GM12874 (cell line): ENCODE measurements around the gene PEX14.
A peak's percentile ranks its signal among the peaks of the same experiment; 100 is the strongest.

ENCODE experiments used
- TF ChIP-seq, protein P1 (sequence below): IDR thresholded peaks from 2 replicates; pipeline ENCODE4 v1.5.1; 2011; ENCODE audit warnings: low read depth, mild to moderate bottlenecking, control low read depth, low read length, moderate library complexity; ENCODE audit not compliant: insufficient read depth

Gene PEX14

DNA sequence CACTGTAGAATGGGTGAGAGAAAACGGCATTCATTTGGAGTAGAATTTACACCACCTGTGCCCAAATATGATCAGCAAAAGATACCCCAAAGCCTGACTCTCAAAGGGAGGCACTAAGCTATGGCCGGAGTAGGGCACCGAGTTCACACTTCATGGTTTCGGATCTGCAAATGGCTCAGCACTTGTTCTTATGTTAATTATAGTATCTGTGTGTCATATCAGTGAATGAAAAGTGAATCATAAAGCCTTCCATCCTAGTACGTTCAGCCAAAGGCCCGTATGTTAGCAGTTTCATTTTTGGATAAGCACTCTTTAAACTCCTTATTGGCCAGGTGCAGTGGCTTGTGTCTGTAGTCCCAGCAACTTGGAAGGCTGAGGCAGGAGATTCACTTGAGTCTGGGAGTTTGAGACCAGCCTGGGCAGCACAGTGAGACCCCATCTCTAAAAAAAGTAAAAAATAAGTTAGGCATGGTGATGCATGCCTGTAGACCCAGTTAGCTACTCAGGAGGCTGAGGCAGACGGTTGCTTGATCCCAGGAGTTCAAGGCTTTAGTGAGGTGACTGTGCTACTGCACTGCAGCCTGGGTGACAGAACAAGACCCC, 29.9 kb upstream of the PEX14 start:
- TF ChIP-seq, protein P1, sequence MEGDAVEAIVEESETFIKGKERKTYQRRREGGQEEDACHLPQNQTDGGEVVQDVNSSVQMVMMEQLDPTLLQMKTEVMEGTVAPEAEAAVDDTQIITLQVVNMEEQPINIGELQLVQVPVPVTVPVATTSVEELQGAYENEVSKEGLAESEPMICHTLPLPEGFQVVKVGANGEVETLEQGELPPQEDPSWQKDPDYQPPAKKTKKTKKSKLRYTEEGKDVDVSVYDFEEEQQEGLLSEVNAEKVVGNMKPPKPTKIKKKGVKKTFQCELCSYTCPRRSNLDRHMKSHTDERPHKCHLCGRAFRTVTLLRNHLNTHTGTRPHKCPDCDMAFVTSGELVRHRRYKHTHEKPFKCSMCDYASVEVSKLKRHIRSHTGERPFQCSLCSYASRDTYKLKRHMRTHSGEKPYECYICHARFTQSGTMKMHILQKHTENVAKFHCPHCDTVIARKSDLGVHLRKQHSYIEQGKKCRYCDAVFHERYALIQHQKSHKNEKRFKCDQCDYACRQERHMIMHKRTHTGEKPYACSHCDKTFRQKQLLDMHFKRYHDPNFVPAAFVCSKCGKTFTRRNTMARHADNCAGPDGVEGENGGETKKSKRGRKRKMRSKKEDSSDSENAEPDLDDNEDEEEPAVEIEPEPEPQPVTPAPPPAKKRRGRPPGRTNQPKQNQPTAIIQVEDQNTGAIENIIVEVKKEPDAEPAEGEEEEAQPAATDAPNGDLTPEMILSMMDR = no peak

GRCh38 chr1:10446790-10447422, 27.8 kb upstream of the PEX14 start:
- TF ChIP-seq, protein P1 = no peak

DNA sequence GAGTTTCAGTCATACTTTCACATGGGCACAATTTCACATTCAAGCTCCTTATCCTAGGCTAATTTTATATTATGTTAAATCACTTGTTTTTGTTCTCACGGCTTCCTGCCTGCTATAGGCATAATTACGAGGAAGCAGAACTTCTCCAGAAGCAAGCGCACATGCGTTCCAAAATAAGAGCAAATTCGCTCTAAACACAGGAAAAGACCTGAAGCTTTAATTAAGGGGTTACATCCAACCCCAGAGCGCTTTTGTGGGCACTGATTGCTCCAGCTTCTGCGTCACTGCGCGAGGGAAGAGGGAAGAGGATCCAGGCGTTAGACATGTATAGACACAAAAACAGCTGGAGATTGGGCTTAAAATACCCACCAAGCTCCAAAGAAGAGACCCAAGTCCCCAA, 25.0 kb upstream of the PEX14 start, which contains the start of gene CORT:
CORT (plus strand) TSS at position 281 of the 400 bp plus-strand sequence. CDS start 193 bp downstream, outside the sequence.
- TF ChIP-seq, protein P1 = no peak

- TF ChIP-seq, protein P1 = no peak
Measured at GRCh38 chr1:10450156-10450814, 24.5 kb upstream of the PEX14 start.

- TF ChIP-seq, protein P1 = no peak
Measured at GRCh38 chr1:10450836-10451235, 23.9 kb upstream of the PEX14 start.

DNA sequence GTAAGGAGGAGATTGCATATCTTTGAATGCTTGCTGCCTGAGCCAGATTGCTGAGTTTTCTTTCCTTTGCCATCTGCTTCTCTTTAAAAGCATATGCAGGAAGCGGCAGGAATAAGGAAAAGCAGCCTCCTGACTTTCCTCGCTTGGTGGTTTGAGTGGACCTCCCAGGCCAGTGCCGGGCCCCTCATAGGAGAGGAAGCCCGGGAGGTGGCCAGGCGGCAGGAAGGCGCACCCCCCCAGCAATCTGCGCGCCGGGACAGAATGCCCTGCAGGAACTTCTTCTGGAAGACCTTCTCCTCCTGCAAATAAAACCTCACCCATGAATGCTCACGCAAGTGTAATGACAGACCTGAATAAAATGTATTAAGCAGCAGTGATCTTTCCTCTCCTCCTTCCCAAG, 23.5 kb upstream of the PEX14 start:
- TF ChIP-seq, protein P1 = no peak

DNA sequence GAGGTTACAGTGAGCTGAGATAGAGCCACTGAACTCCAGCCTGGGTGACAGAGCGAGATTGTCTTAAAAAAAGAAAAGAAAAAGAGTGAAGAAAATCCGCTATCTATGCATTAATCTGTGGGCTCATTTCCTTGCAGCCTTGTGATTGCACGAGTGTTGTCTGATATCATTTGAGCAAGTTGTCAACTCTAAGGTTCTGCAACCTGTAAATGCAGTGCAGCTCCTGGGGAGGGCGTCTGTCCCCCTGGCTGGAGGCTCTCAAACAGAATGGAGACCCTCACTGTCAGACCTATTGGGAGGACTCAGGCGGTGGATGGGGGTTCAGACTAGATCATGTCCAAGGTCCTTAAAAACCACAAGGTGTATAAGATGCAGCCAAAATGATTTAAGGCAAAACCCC, 18.7 kb upstream of the PEX14 start:
- TF ChIP-seq, protein P1 = 0 out of 2 replicates have a peak, but pooled peaks have one; percentile 5
